HG02642 (cell line): Measurements from ENCODE around the gene SCAPER.
"Not testable (repeated sequence)": the region's sequence is repeated elsewhere in the genome, so short reads cannot be mapped to it uniquely, and the experiment has no call there.

Experiments
- ATAC-seq: cut with Tn5 transposase; IDR thresholded peaks from one replicate; pipeline ENCODE4 v1.9.1; 2021; ENCODE audit warnings: mild to moderate bottlenecking; ENCODE audit not compliant: unreplicated experiment, poor library complexity

SCAPER gene

GRCh38 chr15:76864586-76864985, 40.6 kb downstream of the SCAPER start:
- no peak for ATAC-seq

- ATAC-seq, result no peak
These were observed 41.4 kb downstream of the SCAPER start for GRCh38 chr15:76863693-76864092.

GRCh38 chr15:76863123-76863522, 42.0 kb downstream of the SCAPER start:
- no peak for ATAC-seq

- no peak for ATAC-seq
These were observed 43.2 kb downstream of the SCAPER start for GRCh38 chr15:76861815-76862397.

- no peak for ATAC-seq
These were observed 44.9 kb downstream of the SCAPER start for GRCh38 chr15:76860201-76860600.

GRCh38 chr15:76850367-76850766, 54.8 kb downstream of the SCAPER start:
- not testable (repeated sequence) for ATAC-seq

GRCh38 chr15:76846782-76847181, 58.4 kb downstream of the SCAPER start:
- no peak for ATAC-seq

- ATAC-seq, result no peak
These were observed 61.0 kb downstream of the SCAPER start for GRCh38 chr15:76844096-76844495.

- no peak for ATAC-seq
These were observed 61.9 kb downstream of the SCAPER start for GRCh38 chr15:76843269-76843668.

- ATAC-seq, result no peak
These were observed 64.2 kb downstream of the SCAPER start for GRCh38 chr15:76840830-76841460.

- no peak for ATAC-seq
These were observed 66.0 kb downstream of the SCAPER start for GRCh38 chr15:76839173-76839572.

GRCh38 chr15:76837474-76837873, 67.7 kb downstream of the SCAPER start:
- ATAC-seq, result no peak

GRCh38 chr15:76829939-76830338, 75.2 kb downstream of the SCAPER start:
- no peak for ATAC-seq

GRCh38 chr15:76823890-76824289, 81.2 kb downstream of the SCAPER start:
- no peak for ATAC-seq

GRCh38 chr15:76823303-76823702, 81.8 kb downstream of the SCAPER start:
- ATAC-seq, result no peak

- not testable (repeated sequence) for ATAC-seq
These were observed 86.2 kb downstream of the SCAPER start for GRCh38 chr15:76818926-76819325.

- ATAC-seq, result no peak
These were observed 89.7 kb downstream of the SCAPER start for GRCh38 chr15:76815421-76815820.

- ATAC-seq, result no peak
These were observed 92.8 kb downstream of the SCAPER start for GRCh38 chr15:76812381-76812780.

- ATAC-seq, result no peak
These were observed 95.6 kb downstream of the SCAPER start for GRCh38 chr15:76809412-76810103.

GRCh38 chr15:76803049-76803571, 102.0 kb downstream of the SCAPER start:
- no peak for ATAC-seq

- ATAC-seq, result no peak
These were observed 102.7 kb downstream of the SCAPER start for GRCh38 chr15:76802411-76802810.
